GM18511 (cell line): ENCODE measurements around the gene ARID5B.

Experiments
- ATAC-seq: cut with Tn5 transposase; IDR thresholded peaks from one replicate; pipeline ENCODE4 v1.9.1; 2021; ENCODE audit warnings: mild to moderate bottlenecking, moderate library complexity; ENCODE audit not compliant: unreplicated experiment

Gene ARID5B

GRCh38 chr10:61987537-61987936, 86.0 kb downstream of the ARID5B start:
- peak; percentile 35 for ATAC-seq

GRCh38 chr10:61987951-61988379, 86.5 kb downstream of the ARID5B start:
- ATAC-seq, result peak; percentile 98

DNA sequence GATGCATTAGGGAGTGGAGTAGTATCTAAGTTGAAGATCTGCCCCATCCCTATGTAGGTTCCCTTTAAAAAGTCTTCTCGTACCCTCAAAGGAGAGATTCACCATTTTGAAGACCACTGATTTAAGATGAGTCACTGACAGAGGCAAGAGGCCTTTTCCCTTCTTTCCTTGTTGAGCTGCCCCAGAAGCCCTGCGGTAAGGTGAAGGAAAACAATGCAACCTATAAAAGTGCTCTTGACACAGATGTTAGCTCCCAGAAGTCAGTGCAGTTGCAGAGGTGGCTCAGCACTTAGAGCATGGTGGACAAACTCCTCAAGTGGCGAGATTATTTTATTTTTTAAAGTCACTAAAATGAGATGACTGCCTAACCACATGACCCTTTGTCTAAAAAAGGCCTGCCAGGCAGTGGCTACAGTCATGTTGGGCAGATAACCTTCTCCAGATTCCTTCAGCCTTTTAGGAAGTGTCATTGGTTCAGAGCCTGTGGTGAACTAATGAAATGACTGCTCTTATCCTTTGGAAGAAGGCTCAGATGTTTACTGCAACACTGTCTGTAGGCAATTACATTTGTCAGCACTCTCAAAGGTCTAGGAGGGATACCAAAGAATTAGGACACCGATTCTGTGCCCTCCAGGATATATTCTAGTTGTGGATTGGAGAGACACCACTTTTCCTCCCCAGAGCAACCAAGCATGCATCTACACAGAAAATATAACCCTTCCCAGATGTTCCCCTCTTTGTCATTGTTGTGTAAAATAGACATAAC, 88.7 kb downstream of the ARID5B start:
- no peak for ATAC-seq

DNA sequence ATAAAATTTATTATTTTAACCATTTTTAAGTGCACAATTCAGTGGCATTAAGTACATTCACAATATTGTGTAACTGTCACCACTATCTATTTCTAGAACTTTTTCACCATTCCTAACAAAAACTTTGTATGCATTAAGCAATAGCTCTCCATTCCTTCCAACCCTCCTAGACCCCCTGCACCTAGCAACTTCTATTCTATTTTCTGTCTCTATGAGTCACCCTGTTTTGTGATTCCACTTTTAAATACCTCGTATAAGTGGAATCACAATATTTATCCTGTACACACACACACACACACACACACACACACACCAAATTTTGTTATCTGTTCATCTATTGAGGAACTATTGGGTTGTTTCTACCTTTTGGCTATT, 89.2 kb downstream of the ARID5B start:
- ATAC-seq, result no peak

DNA sequence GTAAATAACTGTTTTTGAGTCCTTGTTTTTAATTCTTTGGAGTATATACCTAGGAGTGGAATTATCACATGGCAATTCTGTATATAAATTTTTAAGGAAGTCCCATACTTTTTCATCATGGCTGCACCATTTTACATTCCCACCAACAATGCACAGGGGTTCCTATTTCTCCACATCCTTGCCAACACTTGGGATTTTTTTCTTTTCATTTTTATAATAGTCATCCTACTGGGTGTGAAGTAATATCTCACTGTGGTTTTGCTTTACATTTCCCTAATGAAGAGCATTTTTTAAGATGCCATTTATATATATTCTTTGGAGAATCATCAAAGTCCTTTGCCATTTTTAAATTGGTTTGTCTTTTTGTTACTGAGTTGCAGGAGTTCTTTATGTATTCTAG, 89.7 kb downstream of the ARID5B start:
- ATAC-seq, result no peak

GRCh38 chr10:61992059-61992460, 90.6 kb downstream of the ARID5B start:
- no peak for ATAC-seq

GRCh38 chr10:61992671-61993668, 91.5 kb downstream of the ARID5B start:
- ATAC-seq, result peak; percentile 34

DNA sequence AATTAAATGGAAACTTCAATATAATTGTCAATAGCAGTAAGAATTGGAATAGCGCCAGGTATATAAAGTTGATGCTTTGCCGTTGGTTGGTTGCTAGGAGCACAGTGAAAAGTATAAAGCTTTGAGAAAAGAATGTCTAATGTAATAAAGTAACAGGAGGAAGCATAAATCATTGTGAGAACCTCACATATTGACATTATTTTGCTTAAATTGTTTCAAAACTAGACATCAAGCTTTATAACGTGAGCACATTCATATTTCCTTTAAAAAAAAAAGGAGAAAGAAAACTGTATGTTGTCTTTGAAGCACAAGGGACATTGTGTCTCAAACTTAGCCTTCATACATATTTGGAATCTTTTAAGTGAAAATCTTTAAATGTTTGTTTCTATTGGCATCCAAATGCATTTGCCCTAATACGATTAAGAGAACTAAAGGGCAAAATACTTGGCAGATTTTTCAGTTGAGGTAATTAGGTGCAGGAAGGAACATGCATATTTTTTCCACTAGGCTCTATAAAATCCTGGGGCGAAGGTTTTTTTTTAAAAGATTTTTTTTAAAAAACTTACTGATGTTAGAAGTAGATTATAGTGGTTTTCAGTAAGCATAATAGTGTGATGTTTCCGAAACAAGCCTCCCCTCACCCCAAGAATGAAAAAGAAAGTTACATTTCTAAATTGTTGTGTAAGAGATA, 92.4 kb downstream of the ARID5B start:
- ATAC-seq, result no peak

DNA sequence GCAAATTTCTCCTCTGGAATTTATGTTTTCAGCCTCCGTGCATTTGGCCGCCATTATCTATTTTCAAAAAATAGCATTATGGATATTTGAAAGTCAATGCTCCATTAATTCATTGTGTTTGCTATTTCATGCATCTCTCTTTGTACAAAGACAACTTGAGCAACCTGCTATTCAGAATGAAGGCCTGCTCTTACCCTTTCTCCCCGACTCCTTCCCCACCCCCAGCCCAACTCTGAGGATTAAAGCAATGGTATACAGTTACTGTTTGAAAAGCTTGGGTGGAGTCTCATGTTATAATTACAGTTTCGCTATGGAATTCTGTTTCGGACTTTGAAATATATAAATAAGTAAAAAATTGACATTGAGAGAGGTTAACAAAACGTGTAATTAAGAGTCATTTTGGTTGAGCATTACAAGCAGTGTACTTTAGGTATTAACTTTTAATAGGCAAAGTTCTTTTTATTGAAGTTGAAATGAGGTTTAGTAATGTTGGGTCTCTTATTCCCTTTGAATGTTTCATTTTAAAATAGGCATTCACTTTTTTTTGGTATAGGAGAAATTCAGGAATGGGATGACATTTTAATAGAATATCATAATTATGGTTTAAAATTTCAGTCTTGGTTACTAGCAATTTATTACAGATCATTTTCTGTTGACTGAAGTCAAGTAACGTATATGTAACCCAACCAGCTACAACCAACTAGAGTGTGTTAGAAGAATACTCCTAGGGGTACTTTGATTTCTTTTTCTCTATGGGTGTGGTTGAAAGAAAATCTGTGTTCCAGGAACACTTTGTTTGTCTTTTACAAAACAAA, 93.1 kb downstream of the ARID5B start:
- no peak for ATAC-seq

GRCh38 chr10:61995220-61995503, 93.7 kb downstream of the ARID5B start:
- ATAC-seq, result no peak

GRCh38 chr10:61998937-61999336, 97.4 kb downstream of the ARID5B start:
- no peak for ATAC-seq

GRCh38 chr10:62000037-62000603, 98.6 kb downstream of the ARID5B start:
- peak; percentile 82 for ATAC-seq

GRCh38 chr10:62000726-62001125, 99.2 kb downstream of the ARID5B start:
- ATAC-seq, result no peak

DNA sequence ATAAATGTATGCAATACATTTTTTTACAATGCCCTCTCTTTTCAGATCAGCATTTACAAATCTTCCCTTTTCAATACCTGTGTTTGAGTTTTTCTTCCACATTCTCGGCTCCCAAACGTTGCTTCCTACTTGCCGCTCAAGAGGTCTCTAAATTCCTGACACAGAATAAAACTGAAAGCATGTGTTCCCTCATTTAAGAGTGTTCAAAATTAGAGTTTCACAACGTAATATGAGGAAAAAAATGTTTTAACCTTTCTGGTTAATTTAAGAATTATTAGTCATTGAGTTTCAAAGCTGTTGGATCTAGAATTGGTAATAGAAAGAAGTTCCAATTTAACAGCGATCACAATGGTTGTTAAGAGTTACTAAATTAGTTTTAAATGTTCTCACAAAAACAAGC, 100.4 kb downstream of the ARID5B start:
- no peak for ATAC-seq

DNA sequence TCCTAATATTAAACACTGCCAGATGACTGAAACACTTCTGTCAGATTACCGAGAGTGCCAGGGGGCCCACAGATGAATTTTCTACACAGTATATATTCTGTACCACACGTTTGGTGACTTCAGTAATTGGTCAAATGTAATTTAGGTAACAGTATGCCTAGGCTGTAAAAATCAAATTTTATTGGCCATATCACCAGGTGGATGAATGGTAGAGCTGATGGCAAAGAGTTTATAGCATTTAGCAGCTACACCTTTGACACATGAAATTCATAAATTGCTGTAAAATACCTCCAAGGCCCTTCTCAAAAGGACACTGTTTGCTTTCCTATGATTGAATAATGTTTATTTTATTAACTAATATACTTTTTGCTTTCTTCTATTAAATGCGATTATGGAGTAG, 101.3 kb downstream of the ARID5B start:
- ATAC-seq, result no peak

DNA sequence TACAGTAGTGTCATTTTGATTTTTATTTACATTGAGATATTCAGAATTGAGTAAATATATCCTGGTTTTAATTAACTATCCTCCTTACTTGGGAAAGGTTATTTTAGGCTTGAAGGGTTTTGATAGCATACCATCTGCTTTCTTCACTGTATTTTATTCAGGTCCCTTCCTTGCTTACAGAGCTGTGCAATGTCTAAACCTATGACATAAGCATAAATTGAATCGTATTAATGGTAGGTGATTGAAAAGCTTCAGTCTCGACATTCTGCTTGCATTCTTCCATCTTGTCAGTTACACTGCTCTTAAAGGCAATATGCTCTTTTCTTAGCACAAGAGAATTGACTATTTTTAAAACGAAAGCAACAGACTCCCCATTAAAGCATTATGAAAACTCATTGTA, 102.5 kb downstream of the ARID5B start:
- ATAC-seq, result no peak

DNA sequence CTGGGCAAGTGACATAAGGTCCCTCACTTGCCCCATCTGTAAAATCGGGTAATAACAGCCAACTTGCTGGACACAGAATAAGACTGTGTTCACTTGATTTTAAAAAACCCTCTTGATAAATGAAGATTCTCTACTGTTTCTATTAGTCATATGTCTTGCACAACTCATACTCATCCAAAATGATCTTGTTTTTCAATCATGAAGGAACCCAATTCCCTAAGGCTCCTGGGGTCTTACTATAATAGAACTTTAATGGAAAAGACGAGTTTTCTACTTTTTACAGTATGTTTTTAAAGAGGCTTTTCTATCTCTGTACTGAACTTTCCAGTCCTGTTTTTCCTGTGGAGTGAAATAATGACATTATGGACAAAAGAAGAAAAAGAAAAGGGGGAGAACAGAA, 103.8 kb downstream of the ARID5B start:
- ATAC-seq, result no peak

DNA sequence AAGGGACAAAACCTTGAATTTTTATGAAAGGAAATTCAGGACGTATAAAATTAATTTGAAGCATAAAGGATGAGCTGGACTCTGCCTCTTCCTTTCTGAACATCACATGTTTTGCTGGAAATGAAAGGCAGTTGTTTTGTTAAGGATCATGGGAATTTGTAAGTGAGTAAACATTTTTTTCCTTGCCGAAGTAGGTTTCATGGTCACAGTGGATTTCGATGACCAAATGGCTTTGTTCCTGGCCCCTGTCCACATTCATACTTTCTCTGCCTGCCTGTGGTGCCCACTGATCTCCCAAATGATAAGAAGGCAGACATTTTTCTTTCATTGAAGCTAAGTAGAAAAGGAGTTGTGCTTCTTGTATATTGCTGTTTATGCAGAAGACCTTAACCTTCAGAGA, 104.2 kb downstream of the ARID5B start:
- ATAC-seq, result no peak

DNA sequence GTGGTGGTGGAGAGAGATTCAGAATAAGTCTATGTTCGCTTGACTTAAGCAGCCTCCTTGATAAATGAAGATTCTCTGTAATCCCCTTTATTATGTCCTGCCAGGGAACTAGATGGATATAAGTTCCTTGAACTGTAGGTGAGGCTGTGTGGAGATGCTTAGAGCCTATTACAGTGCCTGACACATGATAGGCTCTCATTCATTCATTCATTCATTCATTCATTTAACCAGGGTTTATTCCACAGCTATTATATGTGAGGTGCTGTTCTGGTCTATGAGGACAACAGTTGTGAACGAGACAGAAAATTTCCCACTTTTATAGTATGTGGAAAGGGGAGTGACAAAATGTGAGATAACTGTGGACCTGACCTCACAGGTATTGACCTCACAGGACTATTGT, 105.6 kb downstream of the ARID5B start:
- ATAC-seq, result no peak

- ATAC-seq, result no peak
Observed at GRCh38 chr10:62008196-62008595, 106.7 kb downstream of the ARID5B start.
